Measurements from ENCODE around the gene SRGN.
A peak's percentile ranks its signal among the peaks of the same experiment; 100 is the strongest.
"Not testable (repeated sequence)": the region's sequence is repeated elsewhere in the genome, so short reads cannot be mapped to it uniquely, and the experiment has no call there.

Gene SRGN

GRCh38 chr10:69091143-69091651, 3.3 kb downstream of the SRGN start:
- DNase-seq: no peak

DNA sequence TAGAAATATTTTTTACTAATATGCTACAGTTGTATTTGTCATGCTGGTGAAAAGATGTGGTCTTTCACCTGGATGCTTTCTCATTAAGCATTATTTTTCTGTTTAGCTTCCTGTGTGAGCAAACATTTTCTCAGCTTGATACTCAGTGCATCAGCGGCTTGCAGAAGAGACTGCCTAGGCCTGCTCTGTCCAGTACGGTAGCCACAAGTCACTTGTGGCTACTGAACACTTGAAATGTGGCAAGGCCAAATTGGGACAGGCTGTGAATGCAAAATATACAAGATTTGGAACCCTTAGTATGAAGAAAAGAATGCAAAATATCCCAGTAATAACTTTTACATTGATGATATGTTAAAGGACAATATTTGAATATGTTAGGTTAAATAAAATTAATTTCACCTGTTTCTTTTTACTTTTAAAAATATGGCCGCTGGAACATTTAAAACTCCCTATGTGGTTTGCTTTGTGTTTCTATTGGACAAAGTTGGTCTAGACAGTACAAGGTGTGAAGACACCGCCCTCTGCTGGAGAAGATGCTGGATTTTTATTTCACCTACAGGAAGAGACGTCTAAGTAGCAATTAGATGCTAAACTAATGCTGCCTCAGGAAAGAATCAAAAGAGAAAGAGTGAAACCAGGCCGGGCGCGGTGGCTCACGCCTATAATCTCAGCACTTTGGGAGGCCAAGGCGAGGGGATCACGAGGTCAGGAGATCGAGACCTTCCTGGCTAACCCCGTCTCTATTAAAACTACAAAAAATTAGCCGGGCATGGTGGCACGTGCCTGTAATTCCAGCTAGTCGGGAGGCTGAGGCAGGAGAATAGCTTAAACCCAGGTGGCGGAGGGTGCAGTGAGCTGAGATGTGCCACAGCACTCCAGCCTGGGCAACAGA, 5.3 kb downstream of the SRGN start:
- peak; percentile 65 for DNase-seq

DNA sequence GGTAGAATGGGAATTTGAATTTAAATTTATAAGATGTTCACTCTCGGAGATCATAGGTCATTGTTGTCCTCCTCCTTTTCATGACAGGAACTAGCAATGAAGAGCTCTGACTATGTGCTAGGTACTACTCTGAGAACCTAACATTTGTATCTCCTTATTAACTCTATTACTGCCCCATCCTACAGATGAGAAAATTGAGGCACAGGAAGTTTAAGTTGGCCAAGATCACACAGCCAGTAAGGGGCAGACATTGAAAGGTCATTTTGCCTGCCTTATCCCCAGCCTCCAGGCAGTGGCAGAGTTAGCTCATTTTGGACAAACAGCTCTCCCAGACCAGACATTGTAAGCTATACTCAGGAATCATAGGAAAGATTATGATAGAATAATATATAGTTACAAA, 6.0 kb downstream of the SRGN start:
- no peak for DNase-seq

DNA sequence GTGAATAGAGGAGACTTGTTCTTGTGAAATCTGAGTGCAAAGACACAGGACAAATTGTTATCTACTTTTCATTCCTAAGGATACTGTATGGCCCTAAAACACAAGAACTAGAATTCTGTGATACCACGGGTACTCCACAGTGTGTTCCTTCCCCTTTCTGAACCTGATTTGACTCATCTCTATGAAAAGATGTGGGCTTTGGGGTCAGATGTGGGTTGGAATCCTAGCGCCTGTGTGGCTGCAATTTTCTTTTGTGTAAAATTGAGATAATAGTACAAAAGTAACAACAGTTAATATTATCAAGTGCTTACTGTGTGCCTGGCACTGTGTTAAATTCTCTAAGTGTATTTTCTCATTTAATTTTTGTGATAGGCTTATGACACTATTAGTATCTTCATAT, 8.1 kb downstream of the SRGN start:
- DNase-seq: no peak

DNA sequence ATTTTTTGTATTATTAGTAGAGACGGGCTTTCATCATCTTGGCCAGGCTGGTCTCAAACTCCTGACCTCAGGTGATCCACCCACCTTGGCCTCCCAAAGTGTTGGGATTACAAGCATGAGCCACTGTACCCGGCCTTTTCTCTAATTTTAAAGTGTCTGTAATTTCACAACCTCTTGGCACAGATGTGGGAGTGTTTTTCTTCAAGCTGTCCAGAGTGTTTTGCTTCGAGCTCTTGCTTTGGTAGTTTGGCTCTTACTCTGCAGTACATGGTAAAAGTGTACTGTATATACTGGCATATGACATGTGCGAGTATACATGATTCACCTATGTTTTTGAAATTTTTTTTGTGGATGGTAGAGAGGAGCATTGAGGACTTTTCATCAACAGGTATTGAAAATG, 9.8 kb downstream of the SRGN start:
- no peak for DNase-seq

DNA sequence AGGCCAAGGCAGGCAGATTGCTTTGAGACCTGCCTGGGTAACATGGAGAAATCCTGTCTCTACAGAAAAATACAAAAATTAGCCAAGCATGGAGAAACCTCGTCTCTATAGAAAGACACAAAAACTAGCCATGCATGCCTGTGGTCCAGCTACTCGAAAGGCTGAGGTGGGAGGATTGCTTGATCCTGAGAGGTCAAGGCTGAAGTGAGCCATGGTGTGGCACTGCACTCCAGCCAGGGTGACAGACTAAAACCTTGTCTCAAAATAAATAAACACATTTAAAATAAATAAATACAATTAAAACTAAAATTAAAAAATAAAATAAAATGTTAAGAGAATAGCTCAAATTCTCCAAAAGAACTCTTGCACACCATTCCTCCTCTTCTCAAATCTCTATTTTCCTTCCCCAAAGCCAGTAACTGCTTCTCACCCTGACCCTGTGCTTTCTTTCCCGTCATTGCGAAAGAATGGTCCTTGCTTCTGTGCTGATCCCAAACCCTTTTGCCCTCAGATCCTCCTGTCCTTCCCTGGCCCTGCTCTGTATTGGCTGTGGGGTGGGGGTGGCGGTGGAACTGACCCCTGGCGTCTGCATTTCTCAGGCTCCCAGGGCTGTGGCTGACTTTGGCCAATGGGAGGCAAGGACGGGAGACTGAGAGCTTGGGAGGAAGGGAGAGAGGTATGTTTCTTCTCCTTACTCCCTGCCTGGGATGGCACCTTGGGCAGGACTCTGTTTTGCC, 12.4 kb downstream of the SRGN start:
- no peak for DNase-seq

DNA sequence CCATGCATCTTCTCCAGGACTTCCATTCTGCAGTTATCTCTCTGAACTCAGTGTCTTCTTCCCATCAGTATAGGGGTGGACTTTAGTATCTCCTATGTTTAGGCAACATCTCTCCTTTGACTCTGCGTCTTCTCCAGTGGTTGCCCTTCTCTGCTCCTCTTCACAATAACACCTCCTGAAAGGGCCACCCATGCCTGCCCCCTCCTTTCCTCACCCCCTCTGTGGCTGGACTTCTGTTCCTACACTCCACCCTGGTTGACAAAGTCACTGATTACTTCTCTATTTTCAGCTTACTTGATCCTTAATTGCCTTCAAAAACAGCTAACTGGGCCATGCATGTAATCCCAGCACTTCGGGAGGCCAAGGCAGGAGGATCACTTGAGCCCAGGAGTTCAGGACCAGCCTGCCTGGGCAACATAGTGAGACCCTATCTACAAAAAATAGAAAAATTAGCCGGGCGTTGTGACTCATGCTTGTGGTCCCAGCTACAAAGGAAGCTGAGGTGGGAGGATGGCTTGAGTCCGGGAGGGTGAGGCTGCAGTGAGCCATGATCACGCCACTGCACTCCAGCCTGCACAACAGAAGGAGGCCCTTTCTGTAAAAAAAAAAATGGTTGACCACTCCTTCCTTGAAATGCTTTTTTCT, 13.7 kb downstream of the SRGN start:
- DNase-seq: no peak

DNA sequence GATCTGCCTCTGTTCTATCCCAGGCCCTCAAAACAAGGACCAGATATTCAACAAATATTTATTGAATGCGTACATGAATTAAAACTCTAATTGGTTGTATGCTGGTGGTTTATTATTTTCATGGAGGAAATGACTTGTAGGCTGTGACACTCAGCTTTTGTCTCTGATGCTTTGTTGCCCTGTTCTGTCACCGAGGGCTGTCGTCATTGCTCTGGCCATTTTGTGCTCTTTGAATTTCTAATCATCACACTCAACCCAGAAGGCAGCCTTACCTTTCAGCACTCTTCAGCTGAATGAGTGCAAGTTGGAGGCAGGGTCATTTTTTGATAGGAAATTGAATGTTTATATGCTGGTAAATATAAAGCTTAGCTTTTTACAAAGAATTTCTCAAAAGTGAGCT, 14.5 kb downstream of the SRGN start:
- DNase-seq: no peak

DNA sequence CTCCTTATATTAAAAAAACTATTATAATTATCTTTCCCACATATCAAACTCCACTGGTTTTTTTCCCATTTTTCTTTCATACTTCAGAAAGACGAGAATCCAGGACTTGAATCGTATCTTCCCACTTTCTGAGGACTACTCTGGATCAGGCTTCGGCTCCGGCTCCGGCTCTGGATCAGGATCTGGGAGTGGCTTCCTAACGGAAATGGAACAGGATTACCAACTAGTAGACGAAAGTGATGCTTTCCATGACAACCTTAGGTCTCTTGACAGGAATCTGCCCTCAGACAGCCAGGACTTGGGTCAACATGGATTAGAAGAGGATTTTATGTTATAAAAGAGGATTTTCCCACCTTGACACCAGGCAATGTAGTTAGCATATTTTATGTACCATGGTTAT, 15.9 kb downstream of the SRGN start:
- DNase-seq: no peak

DNA sequence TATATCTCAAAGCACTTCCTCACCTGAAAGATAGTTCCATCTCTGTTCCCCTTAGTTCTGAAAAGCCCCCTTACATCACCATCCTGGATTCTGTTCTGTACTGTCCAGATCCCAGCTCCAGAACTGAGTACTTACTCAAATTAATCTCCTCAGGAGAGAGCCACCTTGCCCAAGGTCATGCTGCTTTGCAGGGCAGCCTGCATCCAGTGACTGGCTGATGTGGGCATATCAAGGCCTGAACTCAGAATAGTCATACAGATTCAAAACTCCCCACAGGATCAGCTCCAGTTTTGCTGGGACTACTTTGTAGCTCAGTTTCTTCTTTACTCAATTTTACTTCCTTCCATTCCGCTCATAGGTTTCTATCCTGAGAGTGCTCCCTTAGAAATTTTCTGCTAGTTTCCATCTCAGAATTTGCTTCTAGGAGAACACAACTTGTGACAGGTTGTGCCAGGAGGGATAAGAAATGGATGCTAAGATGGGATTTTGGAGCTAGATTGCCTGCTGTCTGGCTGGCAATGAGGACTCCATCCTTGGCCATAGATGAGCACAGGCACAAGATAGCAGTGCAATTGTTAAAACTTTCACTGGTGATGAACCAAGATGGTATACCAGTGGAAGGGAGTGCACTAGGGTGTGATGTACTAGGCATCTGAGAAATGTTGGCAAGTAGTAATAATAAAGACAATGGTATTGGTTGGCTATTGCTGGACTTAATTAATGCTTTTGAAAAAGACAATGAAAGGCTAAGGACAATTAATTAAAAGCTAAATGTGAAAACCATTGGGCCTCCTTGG, 17.3 kb downstream of the SRGN start:
- no peak for DNase-seq

DNA sequence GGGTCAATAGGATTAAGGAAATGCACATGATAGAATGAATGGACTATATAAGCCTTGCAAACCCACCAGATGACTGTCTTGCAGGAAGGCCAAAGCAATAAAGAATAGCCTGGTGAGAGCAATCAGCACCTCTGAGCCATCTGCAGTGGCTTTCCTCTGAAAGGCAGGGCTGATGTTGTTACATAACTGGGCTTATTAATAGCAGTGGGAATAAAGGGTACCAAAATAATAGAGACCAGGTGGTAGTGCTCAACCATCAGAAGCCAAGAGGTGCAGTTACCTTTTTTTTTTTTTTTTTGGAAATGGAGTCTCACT, 19.2 kb downstream of the SRGN start:
- no peak for DNase-seq

- no peak for DNase-seq
Observed at GRCh38 chr10:69107699-69108098, 19.8 kb downstream of the SRGN start.

DNA sequence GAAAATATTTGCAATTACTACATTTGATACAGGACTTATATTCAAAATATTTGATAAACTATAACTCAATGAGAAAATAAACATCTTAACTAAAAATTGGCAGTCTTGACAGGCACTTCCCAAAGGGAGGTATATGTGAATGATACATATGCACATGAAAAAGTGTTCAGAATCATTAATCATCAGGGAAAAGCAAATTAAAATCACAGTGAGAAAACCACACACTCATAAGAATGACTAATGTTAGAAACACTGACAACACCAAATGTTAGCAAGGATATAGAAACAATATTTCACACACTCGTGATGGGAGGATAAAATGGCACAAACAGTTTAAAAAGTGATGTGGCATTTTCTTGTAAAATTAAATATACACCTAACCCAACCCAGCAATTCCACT, 32.0 kb downstream of the SRGN start:
- DNase-seq: no peak

DNA sequence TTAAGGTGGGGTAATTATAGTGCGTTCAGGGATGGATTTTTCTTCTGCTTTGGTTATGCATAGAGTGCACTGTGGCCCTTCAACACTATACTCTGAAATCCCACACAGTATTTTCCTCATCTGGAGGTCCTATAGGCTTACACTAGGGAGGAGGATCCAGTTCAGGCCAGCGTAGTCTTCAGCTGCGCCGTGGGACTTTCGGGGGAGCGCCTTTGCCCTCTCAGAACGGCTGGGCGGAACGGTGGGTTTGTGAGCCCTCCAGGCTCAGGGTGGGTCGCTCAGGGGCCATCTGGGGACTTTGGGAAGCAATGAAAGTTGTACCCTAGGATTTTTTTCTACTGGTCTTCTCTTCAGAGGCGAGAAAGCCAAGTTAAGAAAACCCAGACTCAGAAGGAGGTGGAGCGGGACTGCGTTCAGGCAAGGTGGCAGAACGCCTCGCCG, 35.4 kb downstream of the SRGN start:
- no peak for DNase-seq

- DNase-seq: peak; percentile 99
Observed at GRCh38 chr10:69123747-69124562, 36.1 kb downstream of the SRGN start, which contains the start of gene VPS26A. TSS of gene VPS26A (plus strand) at chr10:69124178. CDS start at chr10:69124278, 100 bp downstream.

- DNase-seq: peak; percentile 50
Observed at GRCh38 chr10:69124563-69125268, 36.8 kb downstream of the SRGN start.

- no peak for DNase-seq
Observed at GRCh38 chr10:69125554-69125953, 37.7 kb downstream of the SRGN start.

DNA sequence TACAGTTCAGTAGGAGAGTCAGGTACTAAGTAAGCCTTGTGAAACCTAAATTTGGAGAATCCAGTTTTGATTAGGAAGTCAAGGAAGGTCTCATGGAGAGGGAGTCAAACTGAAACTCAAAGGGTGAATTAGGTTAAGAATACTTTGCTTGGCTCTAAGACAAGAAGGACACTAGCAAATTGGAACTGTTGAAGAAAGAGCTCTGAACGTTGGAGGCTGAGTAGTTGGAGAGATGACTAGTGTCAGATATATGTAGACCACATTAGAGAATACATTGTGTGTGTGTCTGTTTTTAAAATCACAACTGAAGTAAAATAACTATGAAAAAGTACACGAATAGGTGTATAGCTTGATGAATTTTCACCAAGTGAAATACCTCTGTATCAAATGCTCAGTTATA, 42.3 kb downstream of the SRGN start:
- no peak for DNase-seq

- DNase-seq: no peak
Observed at GRCh38 chr10:69139961-69140360, 52.1 kb downstream of the SRGN start.

DNA sequence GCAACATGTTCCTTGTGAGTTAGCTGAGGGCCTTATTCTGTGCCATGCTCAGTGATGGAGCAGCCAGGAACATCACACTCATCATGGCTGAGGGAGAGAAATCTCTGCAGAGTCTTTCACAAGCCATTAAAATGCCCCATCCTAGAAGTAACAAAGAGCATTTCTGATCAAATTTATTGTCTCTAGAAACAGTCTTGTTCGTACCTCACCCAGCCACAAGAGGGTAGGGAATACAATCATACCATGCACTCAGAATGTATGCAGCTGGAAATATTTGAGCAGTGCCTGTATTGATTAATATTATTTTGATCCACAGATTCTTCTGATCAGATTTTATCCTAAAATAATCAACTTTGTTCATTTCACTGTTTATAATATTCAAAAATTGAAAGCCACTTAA, 53.4 kb downstream of the SRGN start:
- no peak for DNase-seq

DNA sequence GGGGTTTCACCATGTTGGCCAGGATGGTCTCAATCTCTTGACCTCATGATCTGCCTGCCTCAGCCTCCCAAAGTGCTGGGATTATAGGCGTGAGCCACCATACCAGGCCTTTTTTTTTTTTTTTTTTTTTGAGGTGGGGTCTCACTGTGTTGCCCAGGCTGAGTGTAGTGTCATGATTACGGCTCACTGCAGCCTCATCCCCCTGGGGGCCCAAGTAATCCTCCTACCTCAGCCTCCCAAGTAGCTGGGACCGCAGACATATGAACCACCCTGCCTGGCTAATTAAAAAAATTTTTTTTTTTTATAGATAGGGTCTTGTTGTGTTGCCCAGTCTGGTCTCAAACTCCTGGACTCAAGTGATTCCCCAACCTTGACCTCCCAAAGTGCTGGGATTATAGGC, 54.2 kb downstream of the SRGN start:
- DNase-seq: not testable (repeated sequence)

Measured in right hindlimb (tissue), 1 donor.